Measurements from ENCODE around the gene SEC14L6.

- TF ChIP-seq ZNF274 (IDR thresholded peaks at IDR 0.05; ENCODE audit: low read depth, low read length), result no peak
- TF ChIP-seq SUZ12 (IDR thresholded peaks at IDR 0.05; ENCODE audit: extremely low read depth, insufficient read depth, insufficient read length), result no peak
Observed at GRCh38 chr22:30481711-30482110, 64.8 kb downstream of the SEC14L6 start.

Data from NT2/D1 (cell line).